Smooth muscle cell (in vitro differentiated cells): Measurements from ENCODE around the gene INPP4A. TPM values are rescaled to one million over a fixed set of nuclear protein-coding genes. Genes with fewer than 3 reads are reported as not detected.
"Not testable (repeated sequence)": the region's sequence is repeated elsewhere in the genome, so short reads cannot be mapped to it uniquely, and the experiment has no call there.

Experiments
- DNase-seq: peaks from one replicate; lab custom pipeline; 2025; ENCODE audit not compliant: unreplicated experiment; lab: John Stamatoyannopoulos, UW
- H2AFZ ChIP-seq: fragments of 200-600 bp; sonication (generic); 2 replicates; pipeline ENCODE4 v1.6.0; 2016; ENCODE audit warnings: antibody characterized with exemption, low read depth, mild to moderate bottlenecking
- H3F3A ChIP-seq: fragments of 200-600 bp; sonication (generic); 2 replicates; pipeline ENCODE4 v1.6.0; 2017; ENCODE audit warnings: antibody characterized with exemption, low read depth
- H3K27ac ChIP-seq: fragments of 200-600 bp; sonication (generic); 2 replicates; pipeline ENCODE4 v1.5.1; 2016; ENCODE audit warnings: low read depth, mild to moderate bottlenecking
- H3K27me3 ChIP-seq: fragments of 200-600 bp; sonication (generic); 2 replicates; pipeline ENCODE4 v1.6.1; 2016; ENCODE audit warnings: low read depth, mild to moderate bottlenecking
- H3K36me3 ChIP-seq: fragments of 200-600 bp; sonication (generic); 2 replicates; pipeline ENCODE4 v1.5.1; 2016; ENCODE audit warnings: low read depth
- H3K4me1 ChIP-seq: fragments of 200-600 bp; sonication (generic); 2 replicates; pipeline ENCODE4 v1.5.1; 2016; ENCODE audit warnings: low read depth
- H3K4me2 ChIP-seq: fragments of 200-600 bp; sonication (generic); 2 replicates; pipeline ENCODE4 v1.6.0; 2016; ENCODE audit warnings: mild to moderate bottlenecking
- H3K4me3 ChIP-seq: fragments of 200-600 bp; sonication (generic); 2 replicates; pipeline ENCODE4 v1.5.1; 2016; ENCODE audit warnings: mild to moderate bottlenecking
- H3K79me2 ChIP-seq: fragments of 200-600 bp; sonication (generic); 2 replicates; pipeline ENCODE4 v1.6.0; 2016; ENCODE audit warnings: low read depth, mild to moderate bottlenecking
- H3K9ac ChIP-seq: fragments of 200-600 bp; sonication (generic); 2 replicates; pipeline ENCODE4 v1.6.0; 2016; ENCODE audit warnings: low read depth
- H3K9me3 ChIP-seq: fragments of 200-600 bp; sonication (generic); replicated peaks from 2 replicates; pipeline ENCODE4 v1.5.1; 2016; ENCODE audit warnings: low read depth
- H4K20me1 ChIP-seq: fragments of 200-600 bp; sonication (generic); 2 replicates; pipeline ENCODE4 v1.6.0; 2016; ENCODE audit warnings: low read depth
- WGBS: methylation state at CpG from one replicate; pipeline ENCODE4 v1.1.7; 2016; ENCODE audit warnings: low lambda C conversion rate; 5-methylcytosine and 5-hydroxymethylcytosine counted together
- polyA plus RNA-seq: library from polyadenylated mRNA; unstranded; fragments of >200 nt; fragmentation: Nextera tagmentation; extraction: Ambion mirVana; gene quantifications from 2 replicates; pipeline ENCODE4 v1.2.1, GENCODE V29; 2016
- total RNA-seq: library from RNA; depleted of rRNA; stranded (reverse); fragments of >200 nt; gene quantifications from 2 replicates; pipeline ENCODE4 v1.2.3, GENCODE V29; 2014
- TF ChIP-seq, protein P1 (sequence below): fragments of 200-600 bp; sonication (generic); IDR thresholded peaks from 2 replicates; pipeline ENCODE4 v1.5.1; 2017; ENCODE audit warnings: borderline replicate concordance, mild to moderate bottlenecking, antibody characterized with exemption; ENCODE audit not compliant: insufficient read depth, poor library complexity, severe bottlenecking

Gene INPP4A
- total and polyA plus RNA-seq, 2 experiments from 2014 or later = 10.1 to 17.3 TPM

DNA sequence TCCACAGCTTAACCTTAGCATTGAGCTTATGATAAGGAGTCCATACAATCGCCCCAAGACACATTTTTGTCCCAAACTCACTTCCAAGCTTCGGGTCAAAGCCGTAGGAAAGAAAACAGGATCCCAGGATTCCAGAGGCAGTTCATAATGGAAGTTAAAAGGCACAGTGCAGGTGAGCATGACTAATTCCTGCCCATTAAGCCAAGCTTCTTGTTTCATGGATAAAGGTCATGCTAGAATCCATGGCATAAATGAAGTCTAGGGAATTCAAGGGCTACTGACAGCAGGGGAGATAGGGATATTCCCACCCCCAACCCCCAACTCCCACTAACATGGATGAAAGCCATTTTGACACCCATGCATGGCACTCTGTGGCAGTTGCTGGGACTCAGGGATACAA is 10.2 kb upstream of the INPP4A start:
- TF ChIP-seq, protein P1, sequence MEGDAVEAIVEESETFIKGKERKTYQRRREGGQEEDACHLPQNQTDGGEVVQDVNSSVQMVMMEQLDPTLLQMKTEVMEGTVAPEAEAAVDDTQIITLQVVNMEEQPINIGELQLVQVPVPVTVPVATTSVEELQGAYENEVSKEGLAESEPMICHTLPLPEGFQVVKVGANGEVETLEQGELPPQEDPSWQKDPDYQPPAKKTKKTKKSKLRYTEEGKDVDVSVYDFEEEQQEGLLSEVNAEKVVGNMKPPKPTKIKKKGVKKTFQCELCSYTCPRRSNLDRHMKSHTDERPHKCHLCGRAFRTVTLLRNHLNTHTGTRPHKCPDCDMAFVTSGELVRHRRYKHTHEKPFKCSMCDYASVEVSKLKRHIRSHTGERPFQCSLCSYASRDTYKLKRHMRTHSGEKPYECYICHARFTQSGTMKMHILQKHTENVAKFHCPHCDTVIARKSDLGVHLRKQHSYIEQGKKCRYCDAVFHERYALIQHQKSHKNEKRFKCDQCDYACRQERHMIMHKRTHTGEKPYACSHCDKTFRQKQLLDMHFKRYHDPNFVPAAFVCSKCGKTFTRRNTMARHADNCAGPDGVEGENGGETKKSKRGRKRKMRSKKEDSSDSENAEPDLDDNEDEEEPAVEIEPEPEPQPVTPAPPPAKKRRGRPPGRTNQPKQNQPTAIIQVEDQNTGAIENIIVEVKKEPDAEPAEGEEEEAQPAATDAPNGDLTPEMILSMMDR = no peak
- Histone ChIP-seq H4K20me1 (no peaks in the 10 kb centered on the region), H3F3A (no peaks in the 10 kb centered on the region), H3K79me2 (no peaks in the 10 kb centered on the region), H3K27ac (no peak overlapping the region), H3K9ac (no peak overlapping the region), H3K27me3 (no peaks in the 10 kb centered on the region), H3K4me2 (no peak overlapping the region), H3K36me3 (no peaks in the 10 kb centered on the region), H3K9me3 (no peaks in the 10 kb centered on the region), H3K4me3 (no peak overlapping the region), H2AFZ (no peak overlapping the region), H3K4me1 (no peaks in the 10 kb centered on the region)
- WGBS = 90% methylated on average over 3 of the region's 3 CpGs
- no peak for DNase-seq

DNA sequence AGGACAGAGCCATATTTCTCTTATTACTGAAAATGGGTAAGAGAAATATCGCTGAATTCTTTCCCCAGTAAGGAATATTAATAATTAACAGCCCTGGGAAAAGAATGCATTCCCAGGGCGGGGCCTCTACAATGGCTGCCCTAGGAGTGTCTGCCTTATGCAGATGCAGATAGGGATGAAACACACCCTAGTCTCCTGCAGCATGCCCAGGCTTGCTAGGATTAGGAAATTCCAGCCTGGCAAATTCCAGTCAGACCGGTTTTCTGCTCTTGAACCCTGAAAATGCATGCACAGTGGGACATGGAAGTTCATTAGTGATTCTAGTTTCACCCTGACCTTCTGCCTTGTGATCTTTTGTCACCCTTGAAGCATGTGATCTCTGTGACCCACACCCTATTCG is 9.0 kb upstream of the INPP4A start:
- not testable (repeated sequence) for H3K9ac ChIP-seq, H3K27ac ChIP-seq, H4K20me1 ChIP-seq, H3F3A ChIP-seq, H3K27me3 ChIP-seq, H3K9me3 ChIP-seq, H3K4me2 ChIP-seq, DNase-seq, H3K4me3 ChIP-seq, H3K4me1 ChIP-seq, H3K79me2 ChIP-seq, H3K36me3 ChIP-seq, H2AFZ ChIP-seq
- 86% methylated on average over 4 of the region's 4 CpGs for WGBS

DNA sequence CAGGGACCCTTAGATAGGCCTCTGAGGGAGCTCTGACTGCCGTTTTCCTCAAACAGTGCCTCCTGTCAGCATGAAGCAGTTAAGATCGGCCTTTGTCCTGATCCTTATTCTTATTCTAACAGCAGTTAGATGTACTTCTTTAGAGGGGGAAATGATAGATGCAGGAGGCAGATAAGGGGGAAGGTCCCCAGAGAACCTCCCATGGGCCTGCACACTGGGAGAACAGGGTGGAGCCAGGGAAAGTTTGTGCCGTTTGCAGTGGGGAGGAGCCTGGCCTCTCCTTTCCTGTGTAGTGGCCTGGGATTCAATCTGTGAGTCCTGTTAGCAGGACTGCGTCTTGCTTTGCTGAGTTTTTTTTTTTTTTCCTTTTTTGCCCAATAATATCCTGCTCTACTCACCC is 7.9 kb upstream of the INPP4A start:
- TF ChIP-seq, protein P1 = no peak
- Histone ChIP-seq H3K27me3 (no peaks in the 10 kb centered on the region), H3K4me2 (no peak overlapping the region), H3F3A (no peaks in the 10 kb centered on the region), H3K79me2 (no peaks in the 10 kb centered on the region), H3K27ac (no peak overlapping the region), H3K4me1 (no peaks in the 10 kb centered on the region), H3K36me3 (no peaks in the 10 kb centered on the region), H3K9ac (no peak overlapping the region), H4K20me1 (no peaks in the 10 kb centered on the region), H3K4me3 (no peak overlapping the region), H3K9me3 (no peaks in the 10 kb centered on the region), H2AFZ (no peak overlapping the region)
- no peak for DNase-seq
- 75% methylated on average over 4 of the region's 4 CpGs for WGBS

DNA sequence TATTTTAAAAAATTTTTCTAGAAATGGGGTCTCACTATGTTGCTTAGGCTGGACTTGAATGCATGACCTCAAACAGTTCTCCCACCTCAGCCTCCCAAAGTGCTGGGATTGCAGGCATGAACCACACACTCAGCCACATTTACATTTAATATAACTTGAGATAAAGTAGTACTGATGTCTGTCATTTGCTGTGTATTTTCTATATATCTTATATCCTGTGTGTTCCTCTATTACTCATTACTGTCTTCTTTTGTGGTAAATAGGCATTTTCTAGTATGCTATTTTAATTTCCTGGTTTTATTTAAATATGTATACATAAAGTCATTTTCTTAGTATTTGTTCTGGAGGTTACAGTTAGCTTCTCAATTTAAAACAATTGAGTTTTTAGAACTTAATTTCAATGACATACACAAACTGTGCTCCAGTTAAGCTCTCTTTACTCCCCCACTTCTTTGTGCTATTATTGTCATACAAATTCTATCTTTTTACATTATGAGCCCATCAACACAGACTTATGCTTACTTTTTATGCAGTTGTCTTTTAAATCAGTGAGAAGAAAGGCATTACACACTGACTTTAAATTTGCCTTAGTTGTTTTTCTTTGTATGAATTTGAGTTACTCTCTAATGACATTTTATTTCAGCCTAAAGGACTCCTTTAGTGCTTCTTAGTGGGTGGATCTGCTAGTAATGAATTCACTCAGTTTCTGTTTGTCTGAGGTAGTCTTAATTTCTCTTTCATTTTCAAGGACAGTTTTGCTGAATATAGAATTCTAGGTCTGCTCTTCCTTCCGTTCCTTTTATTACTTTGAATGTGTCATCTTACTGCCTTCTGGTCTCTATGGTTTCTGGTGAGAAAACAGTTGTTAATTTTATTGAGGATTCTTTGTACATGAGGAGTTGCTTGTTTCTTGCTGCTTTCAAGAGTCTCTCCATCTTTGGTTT is 6.2 kb upstream of the INPP4A start:
- Histone ChIP-seq H3K4me2 (no peak overlapping the region), H3K27ac (no peak overlapping the region), H3K36me3 (no peaks in the 10 kb centered on the region), H3K4me3 (no peak overlapping the region), H2AFZ (no peak overlapping the region), H3K27me3 (no peaks in the 10 kb centered on the region), H3K9me3 (no peaks in the 10 kb centered on the region), H4K20me1 (no peaks in the 10 kb centered on the region), H3K79me2 (no peaks in the 10 kb centered on the region), H3F3A (no peaks in the 10 kb centered on the region), H3K4me1 (no peaks in the 10 kb centered on the region), H3K9ac (no peak overlapping the region)
- WGBS = 77% methylated on average over 1 of the region's 1 CpG
- DNase-seq = no peak
- TF ChIP-seq, protein P1 = no peak
